HG03521 (cell line): ENCODE results near the gene ATP7A.
"Not testable (repeated sequence)": the region's sequence is repeated elsewhere in the genome, so short reads cannot be mapped to it uniquely, and the experiment has no call there.

Source experiments
- ATAC-seq: cut with Tn5 transposase; IDR thresholded peaks from one replicate; pipeline ENCODE4 v1.9.1; 2021; ENCODE audit warnings: mild to moderate bottlenecking, moderate library complexity; ENCODE audit not compliant: unreplicated experiment

The ATP7A gene

DNA sequence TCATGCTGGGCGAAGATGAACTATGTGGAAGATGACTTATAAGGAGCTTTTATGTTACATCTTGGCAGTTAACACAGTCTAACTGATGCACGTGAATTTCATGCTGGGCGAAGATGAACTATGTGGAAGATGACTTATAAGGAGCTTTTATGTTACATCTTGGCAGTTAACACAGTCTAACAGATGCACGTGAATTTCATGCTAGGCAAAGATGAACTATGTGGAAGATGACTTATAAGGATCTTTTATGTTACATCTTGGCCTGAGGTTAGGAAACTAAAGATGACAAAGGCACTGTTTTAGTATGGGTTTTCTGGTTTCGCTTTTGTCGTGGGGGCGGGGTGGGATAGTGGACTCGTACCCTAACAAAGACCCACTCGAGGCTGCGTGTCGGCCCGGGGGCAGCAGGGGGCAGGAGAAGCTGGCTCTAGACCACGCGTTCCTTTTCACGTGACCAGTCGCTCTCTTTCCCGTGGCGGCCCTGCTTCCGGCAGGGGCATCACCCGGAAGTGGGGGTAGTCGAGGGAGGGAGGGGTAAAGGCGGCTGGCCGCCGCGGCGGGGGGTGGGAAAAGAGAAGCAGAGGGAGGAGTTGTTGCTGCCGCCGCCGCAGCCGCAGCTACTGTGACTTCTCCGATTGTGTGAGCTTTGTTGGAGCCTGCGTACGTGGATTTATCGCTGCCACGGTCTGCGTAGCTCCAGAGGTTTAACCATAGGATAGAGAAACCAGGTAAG, at the start of gene ATP7A:
TSS of gene ATP7A (plus strand) at position 586 of the 733 bp plus-strand sequence. CDS start 60,949 bp downstream, outside the sequence.
- peak; percentile 98 for ATAC-seq

DNA sequence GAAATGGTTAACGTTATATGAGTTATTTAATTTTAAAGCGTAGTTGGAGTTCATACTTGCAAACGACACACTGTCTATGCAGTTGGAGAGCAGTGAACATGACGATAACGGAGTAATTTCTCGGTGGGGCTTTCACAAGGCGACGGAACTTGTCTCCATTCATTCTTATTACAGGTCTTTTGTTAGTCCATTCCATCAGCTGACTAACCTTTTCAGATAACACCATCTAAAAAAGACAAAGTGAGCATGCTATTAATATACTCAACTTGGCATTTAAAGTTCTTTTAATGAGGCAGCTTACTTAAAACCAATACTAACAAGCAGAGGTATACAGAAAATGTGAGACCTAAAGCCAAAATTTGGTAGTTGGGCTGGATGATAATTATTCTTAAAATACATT, 35.1 kb upstream of the ATP7A start:
- no peak for ATAC-seq

GRCh38 chrX:77881418-77881817, 29.1 kb upstream of the ATP7A start:
- ATAC-seq, result not testable (repeated sequence)

DNA sequence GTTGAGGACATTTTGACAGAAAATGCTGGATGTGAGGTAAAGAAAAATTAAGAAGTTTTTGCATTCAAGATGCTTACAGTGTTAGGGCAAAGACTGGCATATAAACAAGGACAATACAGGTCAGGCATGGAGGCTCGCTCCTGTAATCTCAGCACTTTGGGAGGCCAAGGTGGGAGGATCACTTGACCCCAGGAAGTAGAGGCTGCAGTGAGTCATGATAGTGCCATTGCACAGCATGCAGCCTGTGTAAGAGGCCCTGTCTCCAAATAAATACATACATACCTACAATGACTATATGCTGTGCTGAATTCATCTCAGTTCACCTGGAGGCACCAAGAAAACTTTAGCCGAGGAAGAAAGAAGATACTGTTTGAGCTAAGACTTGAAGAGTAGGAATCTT, 17.6 kb upstream of the ATP7A start:
- no peak for ATAC-seq

DNA sequence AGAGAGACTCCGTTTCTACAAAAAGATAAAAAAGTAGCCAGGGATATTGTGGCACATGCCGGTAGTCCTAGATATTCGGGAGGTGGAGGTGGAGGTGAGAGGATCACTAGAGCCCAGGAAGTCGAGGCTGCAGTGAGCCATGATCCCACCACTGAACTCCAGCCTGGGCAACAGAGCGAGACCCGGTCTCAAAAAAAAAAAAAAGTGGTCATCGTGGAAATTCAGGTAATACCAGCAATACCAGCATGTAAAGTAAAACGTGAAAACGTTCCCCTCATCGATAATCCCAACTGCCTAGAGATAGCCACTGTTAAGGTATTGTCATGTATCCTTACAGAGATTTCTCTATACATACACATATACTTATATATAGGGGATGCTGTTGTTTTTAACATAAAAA, 16.8 kb upstream of the ATP7A start:
- no peak for ATAC-seq

- ATAC-seq, result peak; percentile 90
These were observed 15.3 kb upstream of the ATP7A start, which contains the start of gene MAGT1 for GRCh38 chrX:77894921-77895886. MAGT1 (minus strand) TSS chrX:77895435; CDS start chrX:77895410, 25 bp downstream.

- ATAC-seq, result peak; percentile 57
These were observed 11.2 kb upstream of the ATP7A start, which contains the start of gene COX7B for GRCh38 chrX:77899081-77899828. COX7B (plus strand) TSS chrX:77899468; CDS start chrX:77899554, 86 bp downstream.

- no peak for ATAC-seq
These were observed 9.8 kb upstream of the ATP7A start for GRCh38 chrX:77900688-77901087.

DNA sequence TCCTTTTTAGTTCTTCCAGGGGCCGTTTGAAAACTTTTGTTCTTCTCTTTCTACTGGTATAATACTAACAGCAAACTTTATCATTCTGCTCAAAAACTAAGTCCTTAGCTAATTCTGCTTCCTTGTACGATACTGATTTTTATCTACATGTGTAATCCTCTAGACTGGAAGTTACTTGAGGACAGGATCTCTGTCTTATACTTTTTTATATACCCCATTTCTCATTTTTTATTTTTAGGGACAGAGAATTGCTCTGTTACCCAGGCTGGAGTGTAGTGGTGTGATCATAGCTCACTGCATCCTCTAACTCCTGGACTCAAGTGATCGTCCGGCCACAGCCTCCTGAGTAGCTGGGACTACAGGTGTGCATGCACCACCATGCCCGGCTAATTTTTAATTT, 9.0 kb upstream of the ATP7A start:
- no peak for ATAC-seq

DNA sequence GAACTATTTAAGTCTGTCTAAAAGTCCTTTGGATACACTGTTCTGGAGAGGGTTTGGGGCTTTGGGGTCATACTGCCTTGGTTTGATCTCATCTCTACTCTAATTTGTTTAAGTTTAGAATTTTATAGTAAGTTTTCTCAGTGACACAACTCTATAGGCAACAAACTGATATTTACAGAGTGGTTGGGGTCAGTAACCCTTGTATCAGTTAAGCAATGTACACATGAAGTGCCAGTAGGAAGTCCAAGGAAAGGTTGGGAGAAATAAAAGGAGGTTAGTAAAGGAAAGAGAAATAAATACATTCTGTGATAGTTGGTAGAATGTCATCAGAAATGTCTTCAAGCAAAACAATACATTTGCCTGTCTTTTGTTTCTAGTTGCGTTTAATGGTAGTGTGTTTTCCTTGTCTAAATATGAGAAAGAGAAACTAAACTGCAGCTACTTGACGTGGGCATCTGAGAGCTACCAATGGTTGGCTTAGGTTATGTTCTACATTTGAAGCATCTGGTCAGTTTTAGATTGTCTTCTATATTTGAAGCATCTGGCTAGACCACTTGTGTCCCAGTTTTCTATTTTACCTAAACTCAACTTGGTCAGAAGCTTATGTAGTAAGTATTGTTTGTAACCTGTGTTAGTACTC, 6.9 kb downstream of the ATP7A start:
- ATAC-seq, result peak; percentile 79

DNA sequence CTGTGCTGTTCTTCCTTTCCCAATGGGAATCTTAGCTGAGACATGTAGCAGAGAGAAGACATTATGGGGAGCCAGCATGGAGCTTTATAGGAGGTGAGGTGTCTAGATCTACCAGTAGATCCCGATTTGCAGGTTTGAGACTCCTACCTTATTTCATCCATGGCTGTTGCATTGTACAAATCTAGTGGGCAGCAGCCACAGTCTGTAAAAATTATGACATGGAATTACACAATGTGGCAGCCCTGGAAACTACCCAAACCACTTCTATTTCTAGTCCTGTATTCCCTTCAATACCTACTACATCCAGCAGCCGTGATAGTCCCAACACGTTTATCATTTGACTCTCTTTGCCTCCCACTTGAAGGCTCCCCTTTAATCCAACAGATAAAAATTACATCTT, 8.1 kb downstream of the ATP7A start:
- no peak for ATAC-seq

DNA sequence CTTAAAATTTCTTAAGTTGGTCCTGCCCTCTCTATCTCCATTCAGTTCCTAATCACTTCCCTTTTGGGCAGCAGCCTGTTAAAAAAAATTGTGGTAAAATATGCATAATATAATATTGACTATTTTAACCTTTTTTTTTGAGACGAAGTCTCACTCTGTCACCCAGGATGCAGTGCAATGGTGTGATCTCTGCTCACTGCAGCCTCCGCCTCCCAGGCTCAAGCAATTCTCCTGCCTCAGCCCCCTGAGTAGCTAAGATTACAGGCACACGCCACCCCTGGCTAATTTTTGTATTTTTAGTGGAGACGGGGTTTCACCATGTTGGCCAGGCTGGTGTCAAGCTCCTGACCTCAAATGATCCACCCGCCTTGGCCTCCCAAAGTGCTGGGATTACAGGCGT, 8.9 kb downstream of the ATP7A start:
- not testable (repeated sequence) for ATAC-seq

GRCh38 chrX:77922787-77923186, 12.3 kb downstream of the ATP7A start:
- no peak for ATAC-seq

DNA sequence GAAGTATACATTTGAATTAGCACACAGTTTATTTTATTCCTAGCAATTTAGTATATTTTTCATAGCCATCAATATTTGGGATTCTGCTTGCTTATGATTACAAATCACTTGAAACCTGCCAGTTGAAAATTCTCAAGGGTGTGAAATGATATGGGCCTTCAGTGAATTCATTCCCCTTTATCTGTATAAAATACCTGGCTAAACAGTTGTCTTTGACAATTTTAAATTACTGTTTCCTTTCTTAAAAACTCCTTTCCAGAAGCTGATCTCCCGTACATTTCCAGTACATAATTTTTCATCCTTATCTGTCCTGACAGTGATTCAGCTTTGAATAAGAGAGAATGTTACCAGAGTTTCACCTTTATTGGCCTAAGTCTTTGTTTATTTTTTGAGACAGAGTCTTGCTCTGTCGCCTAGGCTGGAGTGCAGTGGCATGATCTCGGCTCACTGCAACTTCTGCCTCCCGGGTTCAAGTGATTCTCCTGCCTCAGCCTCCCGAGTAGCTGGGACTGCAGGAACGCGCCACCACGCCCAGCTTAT, 13.9 kb downstream of the ATP7A start:
- ATAC-seq, result no peak

- ATAC-seq, result no peak
These were observed 15.3 kb downstream of the ATP7A start for GRCh38 chrX:77925764-77926163.

- ATAC-seq, result no peak
These were observed 20.1 kb downstream of the ATP7A start for GRCh38 chrX:77930581-77930980.

DNA sequence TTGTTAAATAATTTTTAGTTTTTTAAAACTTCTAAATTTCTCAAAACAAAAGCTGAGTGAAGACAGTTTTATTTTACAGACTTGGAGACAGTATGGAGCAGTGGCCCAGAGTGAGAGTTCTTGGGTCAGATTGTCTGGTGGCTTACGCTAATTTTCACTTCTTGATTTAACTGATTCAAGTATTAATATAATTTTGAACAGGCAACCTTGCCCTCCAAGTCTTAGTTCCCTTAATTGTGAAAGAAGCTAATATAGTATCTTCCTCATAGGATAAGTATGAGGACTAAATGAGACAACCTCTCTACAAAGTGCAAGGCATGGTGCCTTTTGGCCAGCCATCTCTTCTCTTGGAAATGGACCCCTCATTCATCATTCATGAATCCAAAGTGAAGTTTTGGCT, 25.4 kb downstream of the ATP7A start:
- ATAC-seq, result no peak

DNA sequence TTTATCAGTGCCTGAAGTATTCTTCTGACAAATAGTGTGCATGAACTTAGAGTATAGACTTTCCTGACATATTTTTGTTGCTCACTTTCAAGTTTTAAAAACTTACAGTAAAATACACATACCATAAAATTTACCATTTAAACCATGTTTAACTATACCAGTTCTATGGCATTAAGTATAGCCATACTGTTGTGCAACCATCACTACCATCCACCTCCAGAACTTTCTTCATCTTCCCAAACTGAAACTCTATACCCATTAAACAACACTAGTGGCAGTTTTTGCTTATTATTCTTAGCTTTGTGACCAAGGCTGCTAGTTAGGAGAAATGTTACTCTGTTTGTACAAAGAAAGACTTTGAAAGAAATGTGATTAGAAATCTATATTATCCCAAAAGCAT, 25.8 kb downstream of the ATP7A start:
- ATAC-seq, result no peak

- no peak for ATAC-seq
These were observed 26.8 kb downstream of the ATP7A start for GRCh38 chrX:77937291-77937690.

- ATAC-seq, result no peak
These were observed 27.7 kb downstream of the ATP7A start for GRCh38 chrX:77938083-77938680.
